ENCODE results near the gene ZNRF1. TPM values are rescaled to one million over a fixed set of nuclear protein-coding genes. Genes with fewer than 3 reads are reported as not detected.
A peak's percentile ranks its signal among the peaks of the same experiment; 100 is the strongest.

ZNRF1 gene
- total and polyA plus RNA-seq, 2 donors (not counting 1 experiment from before 2014, with no cell fraction given), result 0.27 to 0.76 TPM

DNA sequence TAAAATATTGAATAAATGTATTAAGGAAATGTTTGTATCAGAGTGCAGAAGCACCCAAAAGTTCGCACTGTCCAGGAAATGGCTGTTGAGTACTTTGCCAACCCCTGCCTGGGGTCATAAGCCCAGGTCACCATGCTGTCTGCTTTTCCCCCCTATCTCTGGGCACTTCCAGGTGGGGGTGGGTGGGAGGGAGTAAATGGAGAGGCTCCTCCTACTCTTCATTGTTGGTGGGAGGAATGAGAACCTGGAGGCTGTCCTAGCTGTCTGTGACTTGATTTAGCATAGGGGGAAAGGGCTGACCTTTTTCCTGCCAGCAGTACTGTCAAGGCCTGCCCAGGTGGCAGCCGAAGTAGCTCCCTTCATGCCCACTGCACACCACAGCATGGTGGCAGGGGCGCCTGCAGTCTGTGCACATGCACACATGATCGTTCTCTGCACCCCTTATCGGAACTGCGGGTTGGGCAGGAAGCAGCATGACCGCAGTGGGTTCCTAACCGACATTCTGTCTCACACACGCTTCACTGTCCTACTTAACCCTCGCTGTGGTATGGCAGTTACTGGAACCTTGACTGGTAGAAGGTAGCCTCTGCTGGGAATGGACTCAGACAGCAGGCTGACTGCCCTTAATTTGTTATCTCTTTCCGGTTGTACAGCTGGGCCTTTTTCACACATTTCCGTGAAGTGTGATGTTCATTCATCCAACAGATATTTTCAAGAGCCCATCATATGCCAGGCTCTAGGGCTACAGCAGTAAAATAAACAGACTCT lies 76.3 kb downstream of the ZNRF1 start:
- H3K27me3 Mint-ChIP-seq, result peaks cover 36% of the 10 kb centered on the region
- peak overlapping the region; percentile 20 for H3K4me3 Mint-ChIP-seq
- peaks cover 36% of the 10 kb centered on the region for H3K4me1 Mint-ChIP-seq
- 0% methylated on average over 10 of the region's 12 CpGs for WGBS (ENCODE audit: insufficient coverage)
- intact Hi-C loops (cut with micrococcal nuclease), result loop anchor here (1.0 kb wide), 1 partner anchor 77 kb away; no protein-coding TSS in a partner anchor
- no peaks in the 10 kb centered on the region for H3K36me3 ChIP-seq (replicated peaks in 1 of 2; ENCODE audit: control extremely low read depth in 1 of 2, control insufficient read depth in 1 of 2, extremely low read depth in 1 of 2, insufficient read depth in 2 of 2, low read length in 1 of 2)
- H3K9me3 Mint-ChIP-seq (ENCODE audit: insufficient read depth), result no peaks in the 10 kb centered on the region
- no peaks in the 10 kb centered on the region for H3K79me2 ChIP-seq (ENCODE audit: control insufficient read depth, insufficient read depth, low read length)
- TF ChIP-seq CTCF (IDR thresholded peaks at IDR 0.05) (no peak), EZH2 (IDR thresholded peaks at IDR 0.05; ENCODE audit: borderline replicate concordance, insufficient read depth, low read depth, low read length, poor library complexity, severe bottlenecking) (no peak)
- CTCF ChIA-PET, result interaction anchor here (1.3 to 1.6 kb wide), 2 partner anchors 34 to 36 kb away, joined by 5 to 8 read pairs; no protein-coding TSS in a partner anchor
- H3K27ac ChIP-seq (ENCODE audit: low read length in 2 of 2), result no peak overlapping the region
- peaks cover 31 to 37% of the 10 kb centered on the region in 2 donors for H3K4me1 ChIP-seq (ENCODE audit: control insufficient read depth in 2 of 2, insufficient read depth in 2 of 2, low read length in 2 of 2)
- no peak overlapping the region for H3K9ac ChIP-seq (ENCODE audit: low read length)
- no peak overlapping the region for H2AFZ ChIP-seq (ENCODE audit: insufficient read depth, low read depth, low read length, poor library complexity, severe bottlenecking)
- peaks cover 4% of the 10 kb centered on the region for H4K20me1 ChIP-seq (ENCODE audit: control insufficient read depth, insufficient read depth, low read length, poor library complexity, severe bottlenecking)
- H3K4me3 ChIP-seq (ENCODE audit: control extremely low read depth in 1 of 5, extremely low read depth in 1 of 5, insufficient read depth in 1 of 5, low read depth in 2 of 5, low read length in 4 of 5), result peak overlapping the region in 1 of 5 experiments; percentile 38
- H3K4me2 ChIP-seq (replicated peaks; ENCODE audit: low read depth, low read length, poor library complexity, severe bottlenecking), result peak overlapping the region; percentile 56
- POLR2A ChIA-PET, result no interaction called here
- H3K9me3 ChIP-seq (ENCODE audit: control extremely low read depth in 1 of 3, control insufficient read depth in 2 of 3, insufficient read depth in 1 of 3, low read length in 2 of 3), result peaks cover 0 to 10% (median 0%) of the 10 kb centered on the region in 3 donors
- H3K27me3 ChIP-seq (replicated peaks in 1 of 4; ENCODE audit: control extremely low read depth in 1 of 4, control insufficient read depth in 3 of 4, insufficient read depth in 4 of 4, low read length in 3 of 4), result peaks cover 0 to 55% (median 16%) of the 10 kb centered on the region in 4 experiments
- H3K27ac Mint-ChIP-seq, result peak overlapping the region; percentile 42
- ATAC-seq (ENCODE audit: low read depth), result peak; percentile 93
- peak; percentile 83 for DNase-seq

All from B cell (primary cell).